NCI-H1105 treated with DMSO at 0.1 percent for 48 hours (cell line): ENCODE data around the gene PLK5.
"Not testable (repeated sequence)": the region's sequence is repeated elsewhere in the genome, so short reads cannot be mapped to it uniquely, and the experiment has no call there.

Experiments
- DNase-seq: peaks from one replicate; lab custom pipeline; 2025; lab: John Stamatoyannopoulos, UW

PLK5 gene

DNA sequence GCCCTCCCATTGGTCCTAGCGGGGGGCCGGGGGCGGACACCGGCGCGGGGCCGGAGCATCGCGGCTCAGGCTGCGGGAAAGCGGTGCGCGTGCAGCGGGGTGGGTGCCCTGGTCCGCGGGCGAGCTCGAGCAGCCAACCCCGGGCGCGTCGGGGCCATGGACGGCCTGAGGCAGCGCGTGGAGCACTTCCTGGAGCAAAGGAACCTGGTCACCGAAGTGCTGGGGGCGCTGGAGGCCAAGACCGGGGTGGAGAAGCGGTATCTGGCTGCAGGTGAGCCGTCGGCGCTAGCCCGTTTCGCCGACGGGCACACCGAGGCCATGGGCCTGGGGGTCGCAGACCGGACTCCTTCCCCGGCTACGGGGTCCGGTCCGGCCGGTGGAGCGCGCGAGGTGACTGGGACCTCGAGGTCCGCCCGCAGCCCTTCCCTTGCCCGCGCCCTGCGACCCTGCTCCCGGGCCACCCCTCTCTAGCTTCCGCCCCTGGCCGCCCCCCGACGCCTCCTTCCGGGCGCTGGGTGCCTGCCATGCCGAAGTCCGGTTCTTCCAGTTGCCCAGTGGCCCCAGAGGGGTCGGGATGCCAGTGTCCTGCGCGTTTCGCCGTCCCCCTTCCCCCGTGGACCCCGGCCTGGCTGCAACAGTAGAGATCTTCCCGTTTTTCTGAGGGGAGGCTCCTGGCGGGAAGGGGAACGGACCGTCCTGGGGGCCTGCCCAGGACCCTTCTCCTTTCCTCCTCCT is 32.6 kb upstream of the PLK5 start, which contains the start of gene REEP6:
TSS of gene REEP6 (plus strand) at position 68 of the 735 bp plus-strand sequence. CDS start at position 157, 89 bp downstream.
- DNase-seq = no peak

DNA sequence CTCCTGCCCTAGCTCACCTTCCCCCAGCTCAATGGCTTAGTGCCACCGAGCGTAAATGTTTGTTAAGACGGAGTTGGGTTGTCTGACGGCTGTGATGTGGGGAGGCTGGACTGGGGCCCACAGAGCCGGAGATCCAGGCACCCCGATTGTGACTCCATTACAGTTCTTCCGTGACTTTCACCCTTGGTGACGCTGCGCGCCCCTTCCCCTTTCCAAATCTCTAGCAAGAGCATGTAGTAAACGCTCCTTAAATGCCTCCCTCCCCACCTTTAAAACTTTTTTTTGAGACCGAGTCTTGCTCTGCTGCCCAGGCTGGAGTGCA is 32.1 kb upstream of the PLK5 start:
- no peak for DNase-seq

DNA sequence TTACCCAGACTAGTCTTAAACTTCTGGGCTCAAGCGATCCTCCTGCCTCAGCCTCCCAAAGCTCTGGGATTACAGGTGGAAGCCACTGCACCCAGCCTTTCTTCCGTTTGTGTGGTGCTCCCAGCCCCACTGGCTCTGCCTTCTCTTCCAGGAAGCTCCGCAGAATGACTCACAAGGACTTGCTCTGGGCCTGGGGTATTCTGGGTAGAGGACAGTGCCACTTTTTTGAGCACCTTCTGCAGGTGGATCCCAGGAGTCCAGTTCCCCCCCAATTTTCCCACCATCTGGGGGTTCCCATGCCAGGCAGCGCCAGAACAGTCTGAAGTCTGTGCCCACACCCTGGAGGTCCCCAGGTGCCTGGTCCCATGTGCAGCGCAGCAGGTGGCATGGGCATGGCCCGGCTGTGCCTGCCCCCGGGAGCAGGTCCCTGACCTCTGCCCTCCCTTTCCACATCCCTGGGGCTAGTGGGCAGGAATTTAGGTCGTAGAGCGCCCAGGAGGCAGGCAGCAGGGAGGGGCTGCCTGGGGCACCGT is 31.3 kb upstream of the PLK5 start:
- DNase-seq = no peak

DNA sequence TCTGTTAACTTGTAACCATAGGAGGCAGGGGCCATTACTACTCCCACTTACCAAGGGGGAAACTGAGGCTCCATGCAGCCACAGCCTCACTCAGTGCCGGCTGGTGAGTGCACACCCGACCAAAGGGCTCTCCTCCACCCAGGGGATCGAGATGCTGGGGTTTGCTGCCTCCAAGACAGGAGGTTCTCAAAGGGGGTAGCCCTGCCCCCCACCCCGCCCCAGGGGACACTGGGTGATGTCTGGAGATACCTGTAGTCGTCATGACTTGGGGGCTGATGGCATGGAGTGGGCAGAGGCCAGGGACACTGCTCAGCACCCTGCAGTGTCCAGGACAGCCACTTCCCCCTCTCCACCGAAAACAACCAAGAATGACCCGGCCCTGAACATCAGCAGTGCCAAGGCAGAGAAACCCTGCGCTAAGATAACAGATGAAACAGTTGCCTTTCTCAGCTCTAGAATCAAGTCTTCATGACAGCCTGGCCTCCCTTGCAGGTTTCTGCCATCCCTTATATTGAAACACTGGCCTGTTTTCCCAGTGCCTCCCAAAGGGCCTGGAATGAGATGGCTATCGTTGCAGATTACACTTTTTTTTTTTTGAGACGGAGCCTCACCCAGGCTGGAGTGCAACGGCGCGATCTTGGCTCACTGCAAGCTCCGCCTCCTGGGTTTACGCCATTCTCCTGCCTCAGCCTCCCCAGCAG is 29.6 kb upstream of the PLK5 start:
- no peak for DNase-seq

DNA sequence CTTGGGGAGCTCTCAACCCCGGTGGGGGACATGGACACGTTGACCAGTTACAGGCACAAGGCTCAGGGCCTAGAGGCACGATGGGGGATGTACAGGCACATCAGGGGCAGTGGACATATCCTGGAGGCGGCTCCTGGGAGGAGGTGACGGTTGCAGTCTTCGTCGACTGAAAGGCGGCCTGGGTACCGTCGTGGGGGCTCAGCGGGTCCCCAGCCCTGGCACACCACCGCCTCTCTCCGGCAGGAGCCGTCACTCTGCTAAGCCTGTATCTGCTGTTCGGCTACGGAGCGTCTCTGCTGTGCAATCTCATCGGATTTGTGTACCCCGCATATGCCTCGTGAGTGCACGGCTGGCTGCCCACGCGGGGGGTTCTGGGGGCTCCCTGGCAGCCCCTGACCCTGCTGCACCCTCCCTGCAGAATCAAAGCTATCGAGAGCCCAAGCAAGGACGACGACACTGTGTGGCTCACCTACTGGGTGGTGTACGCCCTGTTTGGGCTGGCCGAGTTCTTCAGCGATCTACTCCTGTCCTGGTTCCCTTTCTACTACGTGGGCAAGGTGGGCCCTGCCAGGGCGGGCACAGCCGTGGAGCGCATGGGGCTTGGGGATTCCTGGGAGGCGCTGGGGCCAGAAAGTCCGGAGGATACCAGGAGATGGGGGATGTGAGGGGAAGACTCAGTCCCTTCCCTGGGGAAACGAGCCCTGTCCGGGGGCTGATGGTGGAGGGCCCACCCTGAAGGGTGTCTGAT is 28.7 kb upstream of the PLK5 start:
- no peak for DNase-seq

DNA sequence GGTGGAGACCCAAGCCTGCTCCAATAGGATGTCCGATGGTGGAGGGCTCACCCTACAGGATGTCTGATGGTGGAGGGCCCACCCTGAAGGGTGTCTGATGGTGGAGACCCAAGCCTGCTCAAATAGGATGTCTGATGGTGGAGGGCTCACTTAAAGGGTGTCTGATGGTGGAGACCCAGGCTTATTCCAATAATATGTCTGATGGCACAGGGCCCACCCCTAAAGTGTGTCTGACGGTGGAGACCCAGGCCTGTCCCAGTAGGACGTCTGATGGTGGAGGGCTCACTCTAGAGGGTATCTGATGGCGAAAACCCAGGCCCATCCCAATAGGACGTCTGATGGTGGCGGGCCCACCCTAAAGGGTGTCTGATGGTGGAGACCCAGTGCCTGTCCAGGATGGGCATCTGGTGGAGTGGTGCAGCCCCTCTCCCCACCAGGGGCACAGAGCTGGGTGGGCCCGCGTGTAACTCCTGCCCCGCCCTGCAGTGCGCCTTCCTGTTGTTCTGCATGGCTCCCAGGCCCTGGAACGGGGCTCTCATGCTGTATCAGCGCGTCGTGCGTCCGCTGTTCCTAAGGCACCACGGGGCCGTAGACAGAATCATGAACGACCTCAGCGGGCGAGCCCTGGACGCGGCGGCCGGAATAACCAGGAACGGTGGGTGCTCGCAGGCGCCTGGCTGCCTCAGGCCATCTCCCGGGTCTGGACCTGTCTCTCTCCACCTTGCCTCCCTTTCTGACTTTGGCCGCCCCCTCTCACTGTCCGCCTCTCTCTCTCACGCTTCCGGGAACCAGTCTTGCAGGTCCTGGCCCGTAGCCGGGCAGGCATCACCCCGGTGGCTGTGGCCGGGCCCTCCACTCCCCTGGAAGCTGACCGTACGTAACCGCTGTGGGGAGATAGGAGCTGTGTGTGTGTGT is 27.8 kb upstream of the PLK5 start:
- DNase-seq = no peak

DNA sequence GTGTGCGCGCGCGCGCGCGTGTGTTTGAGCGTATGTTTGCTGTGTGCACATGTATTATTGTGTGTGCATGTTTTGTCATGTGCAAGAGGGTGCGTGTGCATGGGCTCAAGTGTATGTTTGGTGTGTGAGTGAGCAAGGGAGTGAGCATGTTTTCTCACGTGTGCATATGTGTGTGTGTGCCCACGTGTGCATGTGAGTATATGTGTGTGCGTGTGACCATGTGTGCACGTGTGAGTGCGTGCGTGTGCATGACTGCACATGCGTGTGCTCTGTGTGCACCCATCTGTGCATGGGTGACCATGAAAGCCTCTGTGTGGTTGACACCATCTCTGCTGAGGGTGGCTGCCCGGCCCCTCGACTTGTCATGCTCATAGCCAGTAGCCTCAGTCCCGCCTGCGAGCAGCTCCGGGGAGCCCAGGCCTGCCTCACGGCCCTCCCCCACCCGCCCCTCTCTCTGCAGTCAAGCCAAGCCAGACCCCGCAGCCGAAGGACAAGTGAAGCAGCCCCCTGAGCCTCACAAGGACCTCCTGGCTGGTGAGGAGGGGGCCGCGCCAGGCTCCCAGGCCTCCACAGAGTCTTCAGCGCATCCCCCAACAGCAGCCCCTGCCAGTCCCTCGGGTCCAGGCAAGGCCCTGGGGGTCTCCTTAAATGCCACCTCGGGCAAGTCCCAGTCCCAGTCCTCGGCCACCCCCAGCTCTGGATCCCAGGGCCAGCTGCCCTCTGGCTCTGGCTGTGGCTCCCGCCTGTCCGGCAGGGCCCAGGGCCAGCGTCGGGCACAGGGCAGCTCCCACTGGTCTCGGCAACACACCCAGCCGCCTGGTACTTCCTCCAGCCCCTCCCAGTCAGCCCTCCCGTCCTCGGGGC is 26.9 kb upstream of the PLK5 start:
- no peak for DNase-seq

DNA sequence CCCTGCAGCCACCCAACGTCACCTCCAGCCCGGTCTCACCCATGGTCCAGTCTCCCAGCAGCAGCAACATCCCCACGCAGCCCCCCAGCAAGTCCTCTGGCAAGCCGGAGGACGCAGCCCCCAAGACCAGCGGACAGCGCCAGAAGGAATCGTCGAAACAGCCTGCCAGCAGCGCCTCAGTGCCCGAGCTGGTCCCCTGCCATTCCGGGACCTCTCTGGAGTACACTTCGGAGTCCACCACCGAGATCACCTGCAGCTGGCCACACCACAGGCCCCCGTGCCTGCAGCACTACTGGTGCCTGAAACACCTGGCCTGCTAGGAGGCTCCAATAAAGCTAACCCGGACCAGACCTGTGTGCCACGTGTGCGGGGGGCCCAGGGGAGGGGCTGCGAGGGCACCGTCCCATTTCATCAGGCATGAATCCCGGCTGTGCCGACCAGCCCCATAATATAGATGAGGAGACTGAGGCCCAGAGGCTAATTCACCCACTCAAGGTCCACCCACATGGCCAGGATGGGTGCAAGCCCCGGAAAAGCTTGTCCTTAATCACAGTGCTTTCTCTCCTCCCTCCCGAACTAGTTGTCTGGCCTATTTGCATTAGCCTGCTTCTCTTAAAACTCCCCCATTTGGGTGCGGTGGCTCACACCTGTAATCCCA is 26.2 kb upstream of the PLK5 start:
- no peak for DNase-seq

DNA sequence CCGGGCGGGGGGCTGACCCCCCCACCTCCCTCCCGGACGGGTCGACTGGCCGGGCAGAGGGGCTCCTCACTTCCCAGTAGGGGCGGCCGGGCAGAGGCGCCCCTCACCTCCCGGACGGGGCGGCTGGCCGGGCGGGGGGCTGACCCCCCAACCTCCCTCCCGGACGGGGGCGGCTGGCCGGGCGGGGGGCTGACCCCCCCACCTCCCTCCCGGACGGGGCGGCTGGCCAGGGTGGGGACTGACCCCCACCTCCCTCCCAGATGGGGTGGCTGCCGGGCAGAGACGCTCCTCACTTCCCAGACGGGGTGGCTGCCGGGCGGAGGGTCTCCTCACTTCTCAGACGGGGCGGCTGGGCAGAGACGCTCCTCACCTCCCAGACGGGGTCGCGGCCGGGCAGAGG is 24.6 kb upstream of the PLK5 start:
- not testable (repeated sequence) for DNase-seq

DNA sequence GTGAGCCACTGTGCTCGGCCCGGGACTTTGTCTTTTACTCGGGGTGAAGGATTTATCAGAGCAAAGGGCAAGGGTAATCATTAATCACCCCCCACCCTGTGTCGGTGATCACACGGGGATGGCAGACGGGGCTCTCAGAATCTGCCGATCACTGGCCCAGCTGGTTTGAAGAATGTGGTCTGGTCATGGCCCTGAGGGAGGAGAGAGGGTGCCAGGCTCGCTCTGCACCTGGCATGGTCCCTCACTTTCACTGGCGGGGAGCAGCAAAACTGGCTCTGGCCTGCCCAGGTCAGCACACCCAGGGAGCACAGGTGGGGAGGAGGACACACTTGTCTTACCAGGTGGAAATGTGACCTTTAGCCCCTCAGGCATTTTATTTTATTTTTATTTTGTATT is 22.7 kb upstream of the PLK5 start:
- no peak for DNase-seq

DNA sequence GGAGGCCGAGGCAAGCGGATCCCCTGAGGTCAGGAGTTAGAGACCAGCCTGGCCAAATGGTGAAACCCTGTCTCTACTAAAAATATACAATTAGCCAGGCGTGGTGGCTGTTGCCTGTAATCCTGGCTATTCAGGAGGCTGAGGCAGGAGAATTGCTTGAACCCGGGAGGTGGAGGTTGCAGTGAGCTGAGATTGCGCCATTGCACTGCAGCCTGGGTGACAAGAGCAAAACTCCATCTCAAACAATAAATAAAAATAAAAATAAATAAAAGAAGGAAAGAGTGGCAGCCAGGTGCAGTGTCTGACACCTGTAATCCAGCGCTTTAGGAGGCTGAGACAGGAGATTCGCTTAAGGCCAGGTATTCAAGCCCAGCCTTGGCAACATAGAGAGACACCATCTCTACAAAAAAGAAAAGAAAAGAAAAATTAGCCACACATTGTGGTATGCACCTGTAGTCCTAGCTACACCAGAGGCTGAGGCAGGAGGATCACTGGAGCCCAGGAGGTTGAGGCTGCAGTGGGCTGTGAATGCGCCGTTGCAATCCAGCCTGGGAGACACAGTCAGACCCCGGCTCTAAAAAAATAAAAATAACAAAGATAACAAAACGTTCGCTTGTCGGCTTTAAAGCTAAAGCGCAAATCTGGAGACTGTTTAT is 21.3 kb upstream of the PLK5 start:
- no peak for DNase-seq

DNA sequence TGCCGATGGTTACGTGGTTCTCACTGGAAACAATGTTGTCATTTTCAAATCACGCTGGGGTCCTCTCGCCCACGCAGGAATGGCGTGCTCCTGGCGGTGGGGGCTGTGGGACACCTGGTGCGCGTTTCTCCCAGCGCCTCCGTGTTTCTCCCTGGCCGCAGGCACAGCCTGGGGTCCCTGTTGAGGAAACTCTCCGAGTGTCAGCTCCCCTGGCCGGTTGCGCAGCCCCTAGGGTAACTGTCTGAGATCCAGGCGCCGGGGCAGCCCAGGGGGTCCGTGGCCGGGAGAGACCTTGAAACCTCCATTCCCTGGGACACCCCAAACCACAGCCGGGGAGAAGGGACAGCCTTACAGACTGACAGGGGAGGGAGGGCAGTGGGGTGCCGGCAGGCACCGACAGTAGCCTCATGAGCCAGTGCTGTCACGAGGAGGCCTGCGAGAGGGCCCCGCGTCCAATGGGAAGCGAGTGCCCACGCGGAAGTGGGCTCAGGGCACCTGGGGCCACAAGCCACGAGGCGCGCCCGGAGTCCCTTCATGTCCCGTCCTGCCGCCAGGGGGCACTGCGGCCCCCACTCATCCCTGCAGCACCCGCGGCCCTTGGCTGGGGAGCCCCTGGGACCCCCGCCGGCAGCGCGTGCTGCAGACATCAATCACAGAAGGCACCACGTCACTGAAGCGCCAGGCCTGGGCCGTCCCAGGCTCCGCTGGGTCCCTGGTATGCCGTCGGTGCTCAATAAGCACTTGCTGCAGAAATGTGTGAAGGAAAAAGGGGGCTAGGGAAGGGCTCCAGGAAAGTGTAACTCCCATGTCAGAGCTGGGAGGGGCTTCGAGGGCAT is 20.6 kb upstream of the PLK5 start:
- DNase-seq = no peak

DNA sequence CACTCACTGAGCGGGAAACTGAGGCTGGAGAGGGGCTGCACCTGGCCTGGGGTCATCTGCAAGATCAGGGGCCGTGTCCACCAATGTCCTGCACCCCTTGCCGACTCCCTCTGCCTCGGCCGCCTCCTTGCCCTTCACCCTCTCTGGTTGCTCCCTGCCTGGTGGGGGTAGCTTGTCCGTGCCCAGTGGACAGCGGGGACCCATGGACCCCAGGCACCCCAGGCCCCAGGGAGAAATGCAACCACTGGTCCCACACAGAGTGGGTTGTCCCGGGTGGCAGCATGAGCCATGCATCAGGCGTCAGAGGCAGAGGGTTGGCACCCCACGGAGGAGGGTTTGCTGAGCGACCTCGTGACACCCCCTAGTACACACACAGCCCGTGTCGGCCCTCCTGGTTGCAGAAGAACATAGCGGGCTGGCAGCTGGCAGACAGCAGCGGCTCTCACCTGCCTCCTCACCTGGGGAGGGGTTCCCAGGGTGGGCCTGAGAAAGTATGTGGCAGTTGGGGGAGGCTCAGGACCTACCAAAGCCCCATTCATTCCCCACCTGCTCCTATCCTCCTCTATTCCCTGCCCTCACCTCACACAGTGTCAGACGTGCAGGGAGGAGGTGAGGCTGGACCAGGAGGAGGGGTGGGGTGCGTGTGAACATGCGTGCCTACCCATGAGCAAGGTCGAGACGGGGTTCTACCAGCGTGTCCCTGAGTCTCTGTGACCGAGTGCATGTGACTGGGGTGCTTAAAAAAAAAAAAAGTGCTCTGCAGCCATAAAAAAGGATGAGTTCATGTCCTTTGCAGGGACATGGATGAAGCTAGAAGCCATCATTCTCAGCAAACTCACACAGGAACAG is 19.7 kb upstream of the PLK5 start:
- no peak for DNase-seq

DNA sequence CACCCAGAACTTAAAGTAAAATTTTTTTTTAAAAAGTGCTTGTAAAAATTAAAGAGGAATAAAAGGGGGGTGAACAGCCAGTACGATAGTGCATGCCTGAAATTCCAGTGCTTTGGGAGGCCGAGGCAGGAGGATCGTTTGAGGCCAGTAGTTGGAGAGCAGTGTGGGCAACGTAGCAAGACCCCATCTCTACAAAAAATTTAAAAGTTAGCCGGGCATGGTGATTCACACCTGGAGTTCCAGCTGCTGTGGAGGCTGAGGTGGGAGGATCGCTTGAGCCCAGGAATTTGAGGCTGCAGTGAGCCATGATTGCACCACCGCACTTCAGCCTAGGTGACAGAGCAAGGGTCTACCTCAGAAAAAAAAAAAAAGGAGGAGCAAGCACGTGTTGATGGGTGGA is 18.9 kb upstream of the PLK5 start:
- no peak for DNase-seq

DNA sequence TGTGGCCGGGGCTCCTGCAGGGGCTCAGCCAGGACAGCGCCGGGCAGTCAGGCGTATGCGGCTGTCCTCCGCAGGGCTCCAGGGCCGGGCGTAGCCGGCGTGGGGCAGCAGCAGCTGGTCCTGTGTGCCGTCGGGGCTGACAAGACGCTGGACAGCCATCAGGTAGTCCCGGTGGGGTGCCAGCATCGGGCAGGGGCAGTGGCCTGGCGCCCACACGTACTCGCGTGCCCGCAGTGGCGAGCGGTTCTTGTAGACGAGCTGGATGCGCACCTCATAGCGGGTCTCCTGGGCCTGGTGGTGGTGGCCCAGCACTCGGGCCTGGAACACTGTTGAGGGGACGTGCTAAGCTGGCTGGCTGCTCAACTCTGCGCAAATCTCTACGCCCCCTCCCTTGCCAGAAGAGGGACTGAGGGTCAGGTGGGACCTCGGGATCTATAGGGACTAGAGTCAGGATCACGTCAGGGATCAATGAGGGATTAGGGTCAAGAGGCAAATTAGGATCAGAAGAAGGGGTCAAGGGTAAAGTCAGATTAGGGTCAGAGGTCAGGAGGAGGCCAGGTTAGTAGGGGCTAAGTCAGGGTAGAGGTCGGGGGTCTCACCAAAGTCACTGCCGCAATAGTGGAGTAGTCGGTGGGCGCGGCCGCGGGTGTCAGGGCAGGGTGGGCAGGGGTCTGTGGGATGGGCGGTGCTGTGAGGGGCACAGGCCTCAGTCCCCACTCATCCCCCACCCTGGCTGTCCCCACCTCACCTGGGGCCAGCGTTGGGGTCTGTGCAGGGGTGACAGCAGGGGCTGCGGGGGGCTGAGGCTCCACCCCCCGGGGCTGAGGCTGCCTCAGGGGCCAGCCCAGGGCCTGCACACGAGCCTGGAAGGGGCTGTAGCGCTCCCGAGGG is 17.6 kb upstream of the PLK5 start:
- DNase-seq = no peak

DNA sequence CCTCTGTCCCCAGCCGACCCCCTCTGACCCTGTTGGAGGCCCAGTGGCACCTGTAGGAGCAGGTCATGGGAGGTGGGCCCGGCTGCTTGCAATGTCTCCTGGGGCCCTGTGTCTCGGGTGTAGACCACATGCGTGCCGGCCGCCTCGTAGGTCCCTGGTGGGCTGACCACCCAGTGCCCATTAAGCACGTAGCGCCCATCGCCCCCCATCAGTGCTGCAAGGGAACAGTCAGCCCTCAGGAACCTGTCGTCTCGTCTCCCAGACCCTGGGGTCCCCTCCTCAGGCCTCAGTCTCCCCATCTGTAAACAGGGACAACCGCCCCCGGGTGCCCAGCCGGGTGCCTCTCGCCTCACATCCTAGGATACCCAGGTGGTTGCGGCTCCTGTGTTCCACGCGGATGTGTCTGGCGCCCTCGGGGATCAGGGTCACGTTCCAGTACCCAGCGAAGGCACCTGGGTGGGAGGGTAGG is 16.7 kb upstream of the PLK5 start:
- DNase-seq = no peak
